HG03066 (cell line): ENCODE data around the gene GAREM2.

Source experiments
- ATAC-seq: cut with Tn5 transposase; IDR thresholded peaks from one replicate; pipeline ENCODE4 v1.9.1; 2021; ENCODE audit warnings: low read depth; ENCODE audit not compliant: unreplicated experiment

Gene GAREM2

GRCh38 chr2:26224095-26224494 lies 51.2 kb downstream of the GAREM2 start:
- no peak for ATAC-seq

- ATAC-seq = no peak
Measured at GRCh38 chr2:26229595-26229994, 56.7 kb downstream of the GAREM2 start.

DNA sequence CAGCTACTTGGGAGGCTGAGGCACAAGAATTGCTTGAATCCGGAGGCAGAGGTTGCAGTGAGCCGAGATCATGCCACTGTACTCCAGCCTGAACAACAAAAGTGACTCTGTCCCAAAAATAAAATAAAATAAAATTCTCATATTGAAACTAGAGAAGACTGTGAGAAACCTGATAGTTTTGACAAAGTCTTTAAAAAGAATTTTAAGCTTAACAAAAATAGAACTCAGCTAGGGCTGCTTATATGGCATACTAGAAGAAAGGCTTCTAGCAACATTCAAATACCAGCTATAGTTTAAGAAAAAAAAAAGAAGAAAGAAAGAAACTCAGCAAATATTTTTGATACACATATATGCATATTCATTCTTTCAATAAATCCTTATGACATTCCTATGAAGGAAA lies 57.9 kb downstream of the GAREM2 start:
- ATAC-seq = no peak

DNA sequence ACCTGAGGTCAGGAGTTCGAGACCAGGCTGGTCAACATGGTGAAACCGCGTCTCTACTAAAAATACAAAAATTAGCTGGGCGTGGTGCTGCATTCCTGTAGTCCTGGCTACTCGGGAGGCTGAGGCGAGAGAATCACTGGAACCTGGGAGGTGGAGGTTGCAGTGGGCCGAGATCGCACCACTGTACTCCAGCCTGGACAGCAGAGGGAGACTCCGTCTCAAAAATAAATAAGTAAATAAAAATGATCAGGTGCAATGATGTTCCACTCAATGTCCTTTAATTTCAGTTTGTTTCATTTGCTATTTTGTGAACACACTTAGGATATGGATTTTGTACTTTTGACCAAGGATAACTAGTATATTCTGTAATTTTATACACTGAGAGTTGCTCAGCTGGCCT lies 62.2 kb downstream of the GAREM2 start:
- no peak for ATAC-seq

- no peak for ATAC-seq
Measured at GRCh38 chr2:26237868-26238267, 65.0 kb downstream of the GAREM2 start.

- ATAC-seq = no peak
Measured at GRCh38 chr2:26238311-26238958, 65.5 kb downstream of the GAREM2 start.
